DMS 273 treated with DMSO at 0.1 percent for 48 hours (cell line): ENCODE data around the gene AMDHD2.

Experiments used
- DNase-seq: peaks from one replicate; lab custom pipeline; 2025; lab: John Stamatoyannopoulos, UW

Gene AMDHD2

GRCh38 chr16:2499454-2499853, 20.7 kb upstream of the AMDHD2 start:
- no peak for DNase-seq

DNA sequence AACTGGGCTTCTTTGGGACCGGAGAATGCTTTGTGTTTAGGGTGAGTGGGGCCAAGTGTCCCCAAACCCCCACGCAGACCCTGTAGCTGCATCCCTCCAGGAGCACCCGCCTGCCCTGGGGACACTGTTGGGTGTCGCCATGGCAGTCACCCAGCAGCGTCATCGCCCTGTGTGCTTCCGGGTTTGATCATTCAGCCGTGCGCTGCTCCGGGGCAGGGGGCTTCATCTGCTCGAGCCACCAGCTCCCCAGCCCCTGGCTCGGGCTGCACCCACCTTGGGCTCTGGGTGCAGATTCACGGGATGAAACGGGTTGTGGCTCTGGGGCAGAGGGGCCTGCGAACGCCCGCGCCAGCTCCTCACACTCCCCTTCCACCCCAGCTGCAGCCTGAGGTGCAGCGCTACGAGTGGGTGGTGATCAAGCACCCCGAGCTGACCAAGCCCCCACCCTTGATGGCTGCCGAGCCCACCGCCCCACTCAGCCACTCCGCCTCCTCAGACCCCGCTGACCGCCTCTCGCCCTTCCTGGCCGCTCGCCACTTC, 20.2 kb upstream of the AMDHD2 start:
- DNase-seq = no peak

GRCh38 chr16:2500430-2500917, 19.7 kb upstream of the AMDHD2 start:
- DNase-seq = no peak

- DNase-seq = peak; percentile 30
Observed at GRCh38 chr16:2500918-2501750, 19.0 kb upstream of the AMDHD2 start.

DNA sequence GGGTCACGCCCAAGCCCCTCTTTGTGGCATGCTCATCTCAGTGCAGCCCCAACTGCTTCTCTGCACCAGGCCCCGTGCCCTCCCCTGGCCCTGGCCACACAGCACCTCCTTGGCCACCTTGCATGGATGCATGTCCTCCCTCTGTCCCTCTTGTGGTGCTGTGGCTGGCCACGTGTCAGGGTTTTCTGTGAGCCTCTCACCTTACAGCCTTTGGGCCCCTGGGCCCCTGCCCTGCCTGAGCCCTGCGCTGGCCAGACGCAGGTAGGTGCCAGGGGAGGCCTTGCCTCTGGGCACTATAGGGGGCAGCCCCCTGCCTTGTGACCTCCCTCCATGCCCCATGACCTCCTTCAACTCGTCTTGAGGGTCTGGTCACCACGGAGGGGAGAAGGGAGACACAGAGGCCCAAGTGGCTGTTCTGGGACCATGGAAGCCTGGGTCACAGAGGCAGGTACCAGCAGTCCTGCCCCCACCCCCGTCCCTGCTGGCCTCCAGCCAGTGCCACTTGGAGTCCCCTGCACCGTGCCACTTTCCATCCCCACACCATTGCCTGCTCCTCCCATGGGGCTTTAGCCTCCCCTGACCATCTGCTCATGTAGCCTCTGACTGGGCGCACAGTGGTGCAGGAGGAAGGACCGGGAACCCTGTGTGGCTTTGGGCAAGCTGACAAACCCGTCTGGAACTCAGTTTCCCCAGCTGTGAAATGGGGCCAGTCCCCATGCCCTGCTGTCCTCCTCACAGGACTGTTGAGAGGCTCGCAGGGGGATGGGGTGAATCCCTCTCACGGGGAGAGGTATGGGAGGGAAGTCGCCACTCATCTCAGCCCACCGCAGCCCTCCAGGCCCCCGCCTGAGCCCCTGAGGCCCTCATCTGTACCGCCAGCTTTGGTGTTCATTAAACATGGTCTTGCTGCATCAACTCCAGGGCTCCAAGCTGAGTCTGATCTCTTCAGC, 17.9 kb upstream of the AMDHD2 start:
- no peak for DNase-seq

- no peak for DNase-seq
Observed at GRCh38 chr16:2505695-2506094, 14.5 kb upstream of the AMDHD2 start.

- DNase-seq = no peak
Observed at GRCh38 chr16:2507052-2507659, 13.0 kb upstream of the AMDHD2 start.

DNA sequence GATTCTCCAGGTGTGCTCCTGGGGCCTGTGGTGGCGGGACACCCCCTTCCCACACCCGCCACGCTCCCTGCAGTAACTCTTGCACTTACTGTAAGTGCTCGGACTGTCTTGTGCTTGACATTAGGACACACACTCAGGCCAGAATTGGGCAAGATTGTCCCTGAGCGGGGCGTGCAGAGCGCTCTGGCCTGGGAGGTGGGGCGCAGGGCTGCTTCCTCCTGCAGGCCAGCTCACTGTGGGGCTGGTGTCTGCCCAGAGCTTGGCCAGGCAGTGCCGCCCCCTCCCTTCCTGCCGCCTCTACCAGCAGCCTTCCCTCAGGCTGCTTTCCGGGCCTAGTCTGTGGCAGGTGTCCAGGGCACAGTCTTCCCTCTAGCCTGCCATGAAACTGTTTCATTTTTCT, 12.5 kb upstream of the AMDHD2 start:
- no peak for DNase-seq

DNA sequence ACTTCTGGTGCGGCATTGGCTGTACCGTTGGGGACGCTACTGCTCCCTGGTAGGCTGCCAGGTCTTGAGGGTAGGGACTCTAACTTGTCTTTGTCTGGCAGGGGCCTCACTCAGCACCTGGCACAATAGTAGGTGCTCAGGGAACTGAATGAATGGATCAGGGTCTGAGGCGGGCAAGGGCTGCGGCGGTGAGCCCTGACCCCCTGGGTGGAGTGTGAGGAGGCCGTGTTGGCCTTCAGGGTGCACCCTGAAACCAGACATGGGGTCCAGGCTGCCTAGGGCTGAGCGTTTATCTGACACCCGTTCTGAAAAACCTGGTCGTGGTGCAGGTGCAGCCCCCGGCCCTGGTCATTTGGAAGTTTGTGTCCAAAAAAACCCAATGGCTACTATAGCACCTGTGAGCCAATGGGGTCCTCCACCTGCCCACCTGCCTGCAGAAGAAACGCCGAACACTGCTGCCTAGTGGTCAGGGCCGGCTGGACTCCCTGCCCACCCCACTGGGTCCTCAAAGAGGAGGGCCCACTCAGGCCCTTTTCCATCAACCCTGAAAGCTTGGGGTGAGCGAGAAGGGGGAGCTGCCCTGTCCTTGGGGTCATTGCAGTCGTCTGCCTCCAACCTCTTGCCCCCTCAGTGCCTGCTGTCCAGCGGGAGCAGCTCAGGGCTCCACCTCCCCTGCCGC, 11.3 kb upstream of the AMDHD2 start:
- DNase-seq = no peak

DNA sequence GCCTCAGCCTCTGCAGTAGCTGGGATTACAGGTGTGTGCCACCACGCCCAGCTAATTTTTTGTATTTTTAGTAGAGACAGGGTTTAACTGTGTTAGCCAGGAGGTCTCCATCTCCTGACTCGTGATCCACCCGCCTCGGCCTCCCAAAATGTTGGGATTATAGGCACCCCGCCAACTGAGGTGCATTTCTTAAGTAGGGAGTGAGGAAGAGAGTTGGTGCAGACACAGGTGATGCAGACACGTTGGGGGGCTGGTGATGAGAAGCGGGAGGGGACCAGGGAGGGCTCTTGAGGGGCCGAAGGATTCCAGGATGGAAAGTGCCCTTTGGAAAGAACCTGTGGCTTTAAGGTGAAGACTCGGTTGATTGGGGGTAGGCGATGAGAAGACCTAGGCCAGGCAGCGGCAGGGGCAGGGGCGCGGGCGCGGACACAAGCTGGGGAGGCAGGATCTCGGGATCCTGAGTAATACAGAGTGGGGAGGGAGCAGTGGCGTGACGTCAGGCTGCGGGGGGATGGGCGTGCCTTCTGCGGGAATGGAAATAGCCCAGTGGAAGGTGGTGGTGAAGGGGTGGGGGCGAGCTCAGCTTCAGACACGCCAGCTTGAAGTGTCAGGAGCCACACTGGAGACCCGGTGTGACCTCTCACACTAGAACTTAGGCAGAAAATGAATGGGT, 8.9 kb upstream of the AMDHD2 start:
- no peak for DNase-seq

DNA sequence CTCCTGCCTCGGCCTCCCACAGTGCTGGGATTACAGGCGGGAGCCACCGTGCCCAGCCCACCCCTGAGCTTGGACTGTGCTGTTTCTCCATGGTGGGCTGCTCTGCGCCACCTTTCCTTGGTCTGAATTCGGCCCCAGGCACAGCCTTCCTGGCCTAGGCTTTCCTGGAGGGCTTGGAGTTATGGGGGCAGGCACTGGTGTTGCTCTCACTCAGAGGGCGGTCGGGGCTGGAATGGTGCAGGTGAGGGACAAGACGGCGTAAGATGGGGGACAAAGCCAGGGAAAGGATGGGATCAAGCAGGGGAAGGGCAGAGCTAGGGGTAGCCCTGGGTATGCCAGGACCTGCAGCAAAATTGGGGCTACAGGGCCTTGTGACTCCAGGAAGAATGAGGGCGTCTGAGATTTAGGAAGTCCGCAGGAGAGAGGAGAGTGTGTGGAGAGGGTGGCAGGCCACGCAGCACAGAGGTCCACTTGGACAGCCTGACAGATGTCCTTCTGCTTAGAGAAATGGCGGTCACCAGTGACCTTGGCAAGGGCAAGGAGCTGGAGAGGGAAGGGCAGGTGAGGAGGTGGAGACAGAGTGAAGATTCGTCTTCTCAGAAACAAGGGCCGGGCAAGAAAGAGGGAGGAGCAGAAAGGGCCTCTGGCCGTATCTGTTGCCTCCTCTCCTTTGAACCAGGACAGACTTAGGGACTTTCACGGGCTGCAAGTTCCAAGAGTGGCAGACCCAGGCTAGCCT, 8.0 kb upstream of the AMDHD2 start:
- no peak for DNase-seq

DNA sequence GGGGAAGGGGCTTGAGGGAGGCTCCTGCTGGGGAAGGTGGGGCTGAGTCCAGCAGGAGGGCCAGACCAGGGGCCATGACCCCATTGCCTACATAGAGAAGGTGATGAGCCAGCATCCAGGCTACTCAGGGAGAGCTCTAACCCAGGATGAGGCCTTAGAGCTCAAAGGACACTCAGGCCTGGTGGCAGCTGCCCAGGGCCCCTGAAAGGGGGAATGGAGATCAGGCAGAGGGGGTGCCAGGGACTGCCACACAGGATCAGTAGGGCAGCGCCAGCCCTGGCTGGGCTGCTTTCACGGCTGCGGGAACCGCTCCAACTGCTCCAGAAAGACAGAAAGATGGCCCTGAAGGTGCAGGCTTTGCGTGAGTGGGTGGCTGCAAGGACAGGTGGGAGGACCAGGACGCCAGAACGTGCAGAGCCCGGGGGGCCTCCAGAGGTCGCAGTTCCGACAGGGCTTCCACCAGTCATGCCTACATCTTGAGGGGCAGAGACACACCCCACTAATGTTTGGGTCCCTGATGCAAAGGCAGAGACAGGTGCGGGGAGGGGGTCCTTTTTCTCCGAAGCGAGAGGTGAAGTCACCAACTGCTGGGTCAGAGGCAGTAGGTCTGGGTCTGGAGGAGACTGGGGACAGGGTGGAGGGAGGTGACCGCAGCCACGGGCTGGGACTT, 7.3 kb upstream of the AMDHD2 start:
- DNase-seq = no peak

DNA sequence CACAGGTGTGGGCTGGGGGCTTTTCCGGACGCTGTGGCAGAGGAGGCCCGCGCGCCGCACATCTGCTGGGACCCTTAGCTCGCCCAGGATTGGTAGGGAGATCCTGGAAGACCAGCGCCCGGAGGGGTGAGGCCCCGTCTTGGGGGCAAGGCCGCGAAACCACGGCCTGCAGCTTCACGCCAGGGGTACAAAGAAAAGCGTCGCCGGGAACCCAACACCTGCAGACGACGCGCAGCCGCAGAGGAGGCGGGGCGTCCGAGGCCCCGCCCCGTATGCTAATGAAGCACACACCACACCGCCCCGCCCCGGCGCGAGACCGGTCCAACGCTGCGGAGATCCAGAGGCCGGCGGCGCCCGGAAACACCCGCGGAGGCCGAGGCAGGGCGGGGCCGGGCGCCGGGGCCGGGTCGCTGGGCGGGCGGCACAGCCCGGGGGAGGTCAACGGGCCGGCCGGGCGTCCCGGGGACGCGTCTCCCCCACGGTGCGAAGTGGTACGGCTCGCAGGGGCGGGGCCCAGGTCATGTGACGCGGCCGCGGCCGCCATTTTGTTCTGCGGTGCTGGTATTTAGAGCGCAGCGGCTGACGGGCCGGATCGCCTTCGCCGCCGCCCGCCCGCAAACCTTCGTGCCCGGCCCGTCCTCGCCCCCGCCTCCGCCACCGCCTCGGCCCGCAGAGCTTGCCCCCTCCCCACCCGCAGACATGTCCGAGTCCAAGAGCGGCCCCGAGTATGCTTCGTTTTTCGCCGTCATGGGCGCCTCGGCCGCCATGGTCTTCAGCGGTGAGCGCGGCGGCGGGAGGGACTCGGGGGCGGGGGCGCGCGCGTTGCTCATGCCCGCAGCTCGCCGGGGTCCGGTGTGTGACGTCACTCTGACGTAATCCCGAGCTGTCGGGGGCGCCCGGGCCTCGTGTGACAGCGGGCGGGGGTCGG, 6.5 kb upstream of the AMDHD2 start, which contains the start of gene ATP6V0C:
TSS of gene ATP6V0C (plus strand) at position 548 of the 928 bp plus-strand sequence. CDS start at position 700, 152 bp downstream.
- DNase-seq = peak; percentile 75

DNA sequence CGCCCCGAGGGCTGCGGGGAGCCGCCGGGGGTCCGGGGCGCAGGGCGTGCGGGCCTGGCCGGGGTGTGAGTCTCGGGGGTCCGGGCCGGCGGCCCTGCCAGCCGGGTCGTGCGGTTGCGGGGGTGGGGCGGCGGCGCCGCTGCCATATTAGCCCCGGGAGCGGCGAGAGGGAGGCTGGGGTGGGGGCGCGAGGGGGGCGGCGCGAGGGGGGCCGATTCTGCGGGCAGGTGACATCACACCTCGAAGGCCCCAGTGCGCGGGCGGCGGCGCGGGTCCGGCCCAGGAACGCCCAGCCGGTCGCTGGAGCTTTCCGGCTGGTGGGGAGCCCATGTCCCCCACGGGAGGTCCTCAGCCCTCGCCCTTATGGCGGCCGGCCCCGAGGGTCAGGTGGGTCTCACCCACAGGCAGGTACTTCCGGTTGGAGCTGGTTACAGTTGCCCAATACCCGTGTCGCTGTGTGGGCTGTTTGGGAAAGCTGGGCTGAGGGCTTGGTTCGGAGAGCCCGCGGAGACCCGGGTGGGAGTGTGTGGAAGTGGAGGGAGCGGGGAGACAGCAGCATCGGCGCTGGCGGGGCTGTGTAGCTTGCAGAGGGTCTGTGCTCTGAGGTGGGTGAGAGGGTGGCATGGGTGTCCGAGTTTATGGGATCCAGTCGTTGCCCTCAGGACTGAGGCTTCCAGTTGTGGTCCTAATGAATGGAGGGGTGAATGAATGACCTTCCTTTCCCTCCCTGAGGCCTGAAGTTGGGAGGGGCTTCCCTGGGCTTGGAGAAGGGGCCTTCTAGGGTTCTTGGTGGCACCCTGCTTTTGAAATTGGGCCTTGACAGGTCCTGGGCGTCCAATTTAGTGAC, 5.6 kb upstream of the AMDHD2 start:
- DNase-seq = no peak

DNA sequence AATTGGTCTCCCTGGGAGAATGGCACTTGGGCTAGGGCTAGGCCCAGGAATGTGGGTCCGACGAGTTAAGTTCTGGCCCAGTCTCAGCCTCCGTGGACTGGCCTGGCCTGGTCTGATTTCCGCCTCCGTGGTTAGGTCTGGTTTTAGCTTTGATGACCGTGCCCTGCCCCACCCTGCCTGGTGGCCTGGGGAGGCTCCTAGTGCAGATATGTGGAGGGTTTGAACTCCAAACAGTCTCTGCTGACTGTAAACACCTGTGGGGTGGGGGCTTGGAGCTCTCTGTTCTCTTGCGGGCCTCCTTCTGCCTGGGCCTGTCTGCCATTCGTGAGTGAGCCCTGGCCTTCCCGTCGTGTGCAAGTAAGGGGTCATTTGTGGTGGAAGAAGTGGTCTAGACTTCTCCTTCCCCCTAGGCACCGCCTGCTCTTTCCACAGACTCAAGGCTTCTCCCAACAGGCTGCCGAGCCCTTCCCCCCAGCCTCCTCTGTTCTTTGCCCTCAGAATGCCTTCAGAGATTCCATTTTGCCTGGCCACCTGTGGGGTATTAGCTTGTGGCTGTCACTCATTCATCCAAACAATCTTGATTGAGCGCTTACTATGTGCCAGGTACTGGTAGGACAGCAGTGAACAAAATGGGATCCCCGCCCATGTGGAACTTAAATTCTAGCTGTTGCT, 4.9 kb upstream of the AMDHD2 start:
- no peak for DNase-seq

GRCh38 chr16:2516391-2517240, 3.6 kb upstream of the AMDHD2 start:
- no peak for DNase-seq
